Adrenal gland (tissue), 12 donors: ENCODE results near the gene NCOA5. TPM values are rescaled to one million over a fixed set of nuclear protein-coding genes. Genes with fewer than 3 reads are reported as not detected.

ENCODE experiments used
- DNase-seq, 7 donors: peaks; one replicate each; pipeline ENCODE4 v3.0.0-alpha.2; 2019 to 2020
- H3K27ac ChIP-seq, 5 donors: fragments of 200-600 bp; sonication (generic) in 4 of 5; 1 replicate in 3 of 5; 2 replicates in 2 of 5; pipeline versions ENCODE4 v1.5.1 to v1.8.0; 2016 to 2020; ENCODE audit warnings: mild to moderate bottlenecking in 1 of 5
- H3K27me3 ChIP-seq: fragments of 200-600 bp; 2 replicates; pipeline ENCODE4 v1.8.0; 2021
- H3K36me3 ChIP-seq, 2 donors: fragments of 200-600 bp; replicated peaks in 1 of 2; 1 replicate in 1 of 2; 2 replicates in 1 of 2; pipeline versions ENCODE4 v1.5.1 to v1.8.0; 2018 to 2022
- H3K4me1 ChIP-seq, 2 donors: fragments of 200-600 bp; replicated peaks in 1 of 2; 1 replicate in 1 of 2; 2 replicates in 1 of 2; pipeline versions ENCODE4 v1.5.1 to v1.8.0; 2018 to 2021
- H3K4me3 ChIP-seq, 4 donors: fragments of 200-600 bp; sonication (generic) in 3 of 4; one replicate each; pipeline ENCODE4 v1.5.1; 2016 to 2018
- H3K9me3 ChIP-seq, 3 donors: fragments of 200-600 bp; sonication (generic) in 1 of 3; replicated peaks in 1 of 3; 1 replicate in 2 of 3; 2 replicates in 1 of 3; pipeline versions ENCODE4 v1.5.1 to v1.8.0; 2016 to 2021
- POLR2A ChIP-seq, 2 donors: fragments of 450-650 bp; IDR thresholded peaks; one replicate each; pipeline ENCODE4 v1.6.1; 2017; ENCODE audit warnings: antibody characterized with exemption in 2 of 2, mild to moderate bottlenecking in 2 of 2, moderate library complexity in 1 of 2
- WGBS, 4 donors: extraction: QIAGEN DNeasy Blood & Tissue Kit in 2 of 4; methylation state at CpG; one replicate each; pipeline versions ENCODE4 v1.1.5 to v1.1.7; 2013 to 2017; 5-methylcytosine and 5-hydroxymethylcytosine counted together
- intact Hi-C, 2 donors: fragments of 100-400 bp; cut with DNase I; formaldehyde crosslinking; loops; one replicate each; pipeline versions ENCODE4 v1.14.1 to v1.15.0; 2022 to 2023
- polyA plus RNA-seq, 3 donors: library from polyadenylated mRNA; stranded (reverse); fragments of 200-250 nt in 2 of 3; fragments of 350-450 nt in 1 of 3; fragmentation: Illumina TruSeq in 1 of 3; extraction: RNeasy Lipid Tissue Mini Kit (QIAGEN cat#74804) in 1 of 3; gene quantifications; one replicate each; pipeline ENCODE4 v1.2.3, GENCODE V29; 2013 to 2014
- total RNA-seq, 9 donors: library from RNA; depleted of rRNA in 4 of 9; stranded (reverse); fragments of >200 nt in 4 of 9; fragments of 120-200 nt in 1 of 9; fragmentation: NEBNext Ultra II Directional in 1 of 9; extraction: Animal tissue kit (Norgen Biotek cat#: 25700) in 1 of 9; gene quantifications; one replicate each; pipeline versions ENCODE4 v1.1.0 to v1.2.4, GENCODE V29; 2013 to 2023
- TF ChIP-seq, protein P1 (sequence below), 6 experiments: fragments of 450-650 bp in 4 of 6; fragments of 200-600 bp in 2 of 6; sonication (generic) in 1 of 6; IDR thresholded peaks; 1 replicate in 5 of 6; 2 replicates in 1 of 6; pipeline versions ENCODE4 v1.5.1 to v1.8.0; 2016 to 2021; ENCODE audit warnings: antibody characterized with exemption in 6 of 6, mild to moderate bottlenecking in 2 of 6, moderate library complexity in 1 of 6
- donor health status: healthy with polysubstance abuse.
- donor health status: Bipolar disorder and iron deficiency.
- donor health status: DM: yes; HTN: yes; CAD: no.
- donor health status: DM: no; HTN: no; CAD: no.
- donor health status: DM: no; HTN: no; CAD: no.
- donor health status: DM: yes; HTN: yes; CAD: no.

The NCOA5 gene
- total and polyA plus RNA-seq, 12 donors: 17.8 to 44.8 (median 24.7) TPM

GRCh38 chr20:46043556-46043955, 46.2 kb downstream of the NCOA5 start:
- Histone ChIP-seq H3K4me3 (no peak overlapping the region), H3K4me1 (no peaks in the 10 kb centered on the region), H3K9me3 (no peaks in the 10 kb centered on the region), H3K27ac (no peak overlapping the region), H3K27me3 (no peaks in the 10 kb centered on the region), H3K36me3 (no peaks in the 10 kb centered on the region)
- TF ChIP-seq, protein P1, sequence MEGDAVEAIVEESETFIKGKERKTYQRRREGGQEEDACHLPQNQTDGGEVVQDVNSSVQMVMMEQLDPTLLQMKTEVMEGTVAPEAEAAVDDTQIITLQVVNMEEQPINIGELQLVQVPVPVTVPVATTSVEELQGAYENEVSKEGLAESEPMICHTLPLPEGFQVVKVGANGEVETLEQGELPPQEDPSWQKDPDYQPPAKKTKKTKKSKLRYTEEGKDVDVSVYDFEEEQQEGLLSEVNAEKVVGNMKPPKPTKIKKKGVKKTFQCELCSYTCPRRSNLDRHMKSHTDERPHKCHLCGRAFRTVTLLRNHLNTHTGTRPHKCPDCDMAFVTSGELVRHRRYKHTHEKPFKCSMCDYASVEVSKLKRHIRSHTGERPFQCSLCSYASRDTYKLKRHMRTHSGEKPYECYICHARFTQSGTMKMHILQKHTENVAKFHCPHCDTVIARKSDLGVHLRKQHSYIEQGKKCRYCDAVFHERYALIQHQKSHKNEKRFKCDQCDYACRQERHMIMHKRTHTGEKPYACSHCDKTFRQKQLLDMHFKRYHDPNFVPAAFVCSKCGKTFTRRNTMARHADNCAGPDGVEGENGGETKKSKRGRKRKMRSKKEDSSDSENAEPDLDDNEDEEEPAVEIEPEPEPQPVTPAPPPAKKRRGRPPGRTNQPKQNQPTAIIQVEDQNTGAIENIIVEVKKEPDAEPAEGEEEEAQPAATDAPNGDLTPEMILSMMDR (IDR thresholded peaks at IDR 0.05): no peak
- TF ChIP-seq POLR2A (IDR thresholded peaks at IDR 0.05): no peak
- intact Hi-C loops: no loop called here
- 46 to 78% (median 61%) methylated on average over 4 to 7 of the region's 7 CpGs for WGBS, 4 donors
- no peak for DNase-seq

DNA sequence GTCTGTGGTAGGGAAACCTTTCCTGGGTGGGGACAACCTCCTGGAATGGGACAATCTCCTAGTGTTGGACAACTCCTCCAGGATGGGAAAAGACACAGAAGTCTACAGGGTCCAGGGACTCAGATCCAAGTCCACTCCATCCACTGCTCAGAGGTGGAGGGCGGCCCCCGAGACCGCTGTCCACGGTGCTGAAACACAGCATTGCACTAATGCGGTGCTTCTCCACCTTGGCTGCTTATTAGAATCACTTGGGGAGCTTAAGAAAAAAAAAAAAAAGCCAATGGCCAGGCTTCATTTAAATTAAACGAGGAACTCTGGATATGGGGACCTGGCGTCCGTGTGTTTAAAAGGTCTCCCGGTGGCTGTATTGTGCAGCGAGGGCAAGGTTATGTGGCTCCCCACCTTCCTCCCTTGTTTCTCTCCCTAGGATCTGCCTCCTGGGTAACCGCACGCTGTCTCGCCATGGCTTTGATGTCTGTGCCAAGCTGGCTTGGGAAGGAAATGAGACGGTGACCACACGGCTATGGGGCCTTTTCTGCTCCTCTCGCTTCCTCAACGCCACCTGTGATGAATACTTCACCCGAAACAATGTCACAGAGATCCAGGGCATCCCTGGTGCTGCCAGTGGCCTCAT, 48.7 kb downstream of the NCOA5 start:
- H3K9me3 ChIP-seq: no peaks in the 10 kb centered on the region
- no peaks in the 10 kb centered on the region for H3K4me1 ChIP-seq
- WGBS, 4 donors: 21 to 29% (median 27%) methylated on average over 18 of the region's 18 CpGs
- H3K36me3 ChIP-seq: no peaks in the 10 kb centered on the region
- H3K27me3 ChIP-seq: no peaks in the 10 kb centered on the region
- no peak for TF ChIP-seq POLR2A (IDR thresholded peaks at IDR 0.05)
- TF ChIP-seq, protein P1 (IDR thresholded peaks at IDR 0.05): no peak
- intact Hi-C loops: no loop called here
- peak in 4 of 7 donors; percentile 34 to 50 (median 42) for DNase-seq
- H3K4me3 ChIP-seq: no peak overlapping the region
- no peak overlapping the region for H3K27ac ChIP-seq

- H3K4me3 ChIP-seq: no peak overlapping the region
- TF ChIP-seq, protein P1 (IDR thresholded peaks at IDR 0.05): no peak
- no peak for TF ChIP-seq POLR2A (IDR thresholded peaks at IDR 0.05)
- H3K27me3 ChIP-seq: peaks cover 15% of the 10 kb centered on the region
- no peak for DNase-seq
- 63 to 79% (median 70%) methylated on average over 4 to 5 of the region's 5 CpGs for WGBS, 4 donors
- H3K9me3 ChIP-seq: no peaks in the 10 kb centered on the region
- intact Hi-C loops: no loop called here
- no peaks in the 10 kb centered on the region for H3K36me3 ChIP-seq
- H3K4me1 ChIP-seq: no peaks in the 10 kb centered on the region
- H3K27ac ChIP-seq: no peak overlapping the region
These were observed 52.7 kb downstream of the NCOA5 start for GRCh38 chr20:46037036-46037435.

DNA sequence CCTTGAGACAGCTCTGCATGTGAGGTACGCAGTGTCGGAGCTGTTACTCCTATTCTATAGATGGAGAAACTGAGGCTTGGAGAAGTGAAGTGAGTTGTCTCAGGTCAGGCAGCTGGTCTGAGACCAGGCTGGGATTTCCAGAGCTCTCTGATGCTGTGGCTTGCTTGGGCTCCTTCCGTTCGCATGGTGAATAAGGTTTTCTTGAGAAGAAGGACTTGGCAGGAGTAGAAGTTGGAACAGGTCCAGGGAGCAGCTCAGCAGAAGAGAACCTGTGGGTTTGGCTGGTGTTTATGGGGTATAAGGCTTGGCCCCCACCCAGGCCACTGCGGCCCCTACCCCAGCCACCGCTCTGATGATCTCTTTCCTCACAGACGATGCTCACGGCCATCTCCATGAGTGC, 53.4 kb downstream of the NCOA5 start:
- H3K9me3 ChIP-seq: no peaks in the 10 kb centered on the region
- peaks cover 21% of the 10 kb centered on the region for H3K27me3 ChIP-seq
- 83 to 98% (median 88%) methylated on average over 8 of the region's 8 CpGs for WGBS, 4 donors
- DNase-seq: no peak
- no peak overlapping the region for H3K27ac ChIP-seq
- intact Hi-C loops: no loop called here
- no peaks in the 10 kb centered on the region for H3K36me3 ChIP-seq
- H3K4me3 ChIP-seq: no peak overlapping the region
- TF ChIP-seq, protein P1 (IDR thresholded peaks at IDR 0.05): no peak
- no peak for TF ChIP-seq POLR2A (IDR thresholded peaks at IDR 0.05)
- H3K4me1 ChIP-seq: no peaks in the 10 kb centered on the region
